ENCODE results near the gene ABHD16A. TPM values are rescaled to one million over a fixed set of nuclear protein-coding genes. Genes with fewer than 3 reads are reported as not detected.
A peak's percentile ranks its signal among the peaks of the same experiment; 100 is the strongest.

The ABHD16A gene
- total RNA-seq, 1 donor from 2014 or later: 54.7 TPM

- Mint-ChIP-seq H3K4me3 (ENCODE audit: unreplicated experiment) (peak overlapping the region; percentile 56), H3K27me3 (ENCODE audit: unreplicated experiment) (peaks cover 13% of the 10 kb centered on the region), H3K27ac (ENCODE audit: unreplicated experiment) (peak overlapping the region; percentile 84), H3K36me3 (ENCODE audit: low read depth, unreplicated experiment) (peaks cover 18% of the 10 kb centered on the region), H3K9me3 (ENCODE audit: unreplicated experiment) (no peaks in the 10 kb centered on the region), H3K4me1 (ENCODE audit: unreplicated experiment) (peaks cover 16% of the 10 kb centered on the region)
- no peak for TF ChIP-seq CTCF (IDR thresholded peaks at IDR 0.05; ENCODE audit: unreplicated experiment)
- no peak for DNase-seq (ENCODE audit: low spot score)
Observed at GRCh38 chr6:31676322-31676903, 26.7 kb downstream of the ABHD16A start.

- peaks cover 8% of the 10 kb centered on the region for H3K4me1 Mint-ChIP-seq (ENCODE audit: unreplicated experiment)
- peak within 1 kb of the TSS; percentile 78 for H3K4me3 Mint-ChIP-seq (ENCODE audit: unreplicated experiment)
- peaks cover 3% of the 10 kb centered on the region for H3K27me3 Mint-ChIP-seq (ENCODE audit: unreplicated experiment)
- no peak for DNase-seq (ENCODE audit: low spot score)
- peaks cover 30% of the 10 kb centered on the region for H3K36me3 Mint-ChIP-seq (ENCODE audit: low read depth, unreplicated experiment)
- TF ChIP-seq CTCF (IDR thresholded peaks at IDR 0.05; ENCODE audit: unreplicated experiment): no peak
- peak within 1 kb of the TSS; percentile 18 for H3K27ac Mint-ChIP-seq (ENCODE audit: unreplicated experiment)
- H3K9me3 Mint-ChIP-seq (ENCODE audit: unreplicated experiment): no peaks in the 10 kb centered on the region
Observed at GRCh38 chr6:31669676-31670075, 33.4 kb downstream of the ABHD16A start, which contains the start of gene LY6G5B. Gene LY6G5B, plus strand, starts transcription at chr6:31669976. Its CDS starts 975 bp downstream, at chr6:31670951.

- Mint-ChIP-seq H3K36me3 (ENCODE audit: low read depth, unreplicated experiment) (peaks cover 23% of the 10 kb centered on the region), H3K27ac (ENCODE audit: unreplicated experiment) (peak overlapping the region; percentile 97)
Observed at GRCh38 chr6:31666337-31666965, 36.7 kb downstream of the ABHD16A start.

GRCh38 chr6:31665501-31666336, 37.4 kb downstream of the ABHD16A start, which contains the start of gene CSNK2B:
Gene CSNK2B, plus strand, starts transcription at chr6:31666080. Its CDS starts 752 bp downstream, at chr6:31666832.
- Mint-ChIP-seq H3K27ac (ENCODE audit: unreplicated experiment) (peak within 1 kb of the TSS; percentile 97), H3K4me3 (ENCODE audit: unreplicated experiment) (peak within 1 kb of the TSS; percentile 97), H3K9me3 (ENCODE audit: unreplicated experiment) (no peaks in the 10 kb centered on the region), H3K27me3 (ENCODE audit: unreplicated experiment) (peaks cover 5% of the 10 kb centered on the region), H3K36me3 (ENCODE audit: low read depth, unreplicated experiment) (peaks cover 22% of the 10 kb centered on the region), H3K4me1 (ENCODE audit: unreplicated experiment) (peaks cover 27% of the 10 kb centered on the region)
- TF ChIP-seq CTCF (IDR thresholded peaks at IDR 0.05; ENCODE audit: unreplicated experiment): no peak
- peak; percentile 83 for DNase-seq (ENCODE audit: low spot score)

More at GRCh38 chr6:31666337-31666965, 36.7 kb downstream of the ABHD16A start:
- Mint-ChIP-seq H3K9me3 (ENCODE audit: unreplicated experiment) (no peaks in the 10 kb centered on the region), H3K4me1 (ENCODE audit: unreplicated experiment) (peaks cover 24% of the 10 kb centered on the region), H3K27me3 (ENCODE audit: unreplicated experiment) (peaks cover 5% of the 10 kb centered on the region), H3K4me3 (ENCODE audit: unreplicated experiment) (peak overlapping the region; percentile 97)
- no peak for TF ChIP-seq CTCF (IDR thresholded peaks at IDR 0.05; ENCODE audit: unreplicated experiment)
- no peak for DNase-seq (ENCODE audit: low spot score)
